GM19397 (cell line): ENCODE measurements around the gene DUOX2.
"Not testable (repeated sequence)": the region's sequence is repeated elsewhere in the genome, so short reads cannot be mapped to it uniquely, and the experiment has no call there.

Source experiments
- ATAC-seq: cut with Tn5 transposase; IDR thresholded peaks from one replicate; pipeline ENCODE4 v1.9.1; 2021; ENCODE audit warnings: mild to moderate bottlenecking, moderate library complexity; ENCODE audit not compliant: unreplicated experiment

DUOX2 gene

DNA sequence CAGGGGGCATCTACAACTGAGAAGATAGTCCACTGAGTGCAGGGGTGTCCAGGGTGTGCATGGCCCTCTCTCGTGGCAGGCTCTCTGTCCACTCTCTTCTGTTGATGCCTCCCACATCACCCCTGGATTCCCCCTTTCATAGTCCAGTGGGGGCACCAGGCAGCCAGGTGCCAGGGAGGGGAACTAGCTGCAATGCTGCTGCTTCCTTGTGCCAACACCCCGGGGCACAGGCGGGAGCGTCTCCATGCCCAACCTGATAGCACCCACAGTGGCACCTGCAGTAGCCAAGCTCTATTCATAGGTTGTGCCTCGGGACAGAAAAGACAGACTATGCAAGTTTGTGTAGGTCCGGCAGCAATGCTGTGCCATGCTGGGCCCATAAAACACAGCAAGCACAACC lies 11.7 kb downstream of the DUOX2 start:
- no peak for ATAC-seq

DNA sequence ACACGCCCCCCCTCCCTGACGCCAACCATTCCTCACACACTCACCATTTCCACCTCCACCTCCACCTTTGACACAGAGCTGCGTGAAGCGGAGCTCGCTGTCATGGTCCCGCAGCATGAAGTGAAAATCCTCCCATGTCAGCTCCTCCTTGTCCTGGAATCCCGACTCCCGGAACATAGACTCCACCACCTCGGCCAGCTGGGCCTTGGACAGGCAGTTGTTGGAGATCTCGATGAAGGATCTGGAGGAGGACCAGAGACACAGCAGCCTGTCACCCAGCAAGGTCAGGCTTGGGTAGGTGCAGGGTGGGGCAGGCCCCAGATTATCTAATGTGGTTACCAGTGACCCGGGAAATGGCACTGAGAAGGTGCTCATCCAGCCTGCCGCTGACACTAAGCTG lies 12.2 kb downstream of the DUOX2 start:
- ATAC-seq: no peak

DNA sequence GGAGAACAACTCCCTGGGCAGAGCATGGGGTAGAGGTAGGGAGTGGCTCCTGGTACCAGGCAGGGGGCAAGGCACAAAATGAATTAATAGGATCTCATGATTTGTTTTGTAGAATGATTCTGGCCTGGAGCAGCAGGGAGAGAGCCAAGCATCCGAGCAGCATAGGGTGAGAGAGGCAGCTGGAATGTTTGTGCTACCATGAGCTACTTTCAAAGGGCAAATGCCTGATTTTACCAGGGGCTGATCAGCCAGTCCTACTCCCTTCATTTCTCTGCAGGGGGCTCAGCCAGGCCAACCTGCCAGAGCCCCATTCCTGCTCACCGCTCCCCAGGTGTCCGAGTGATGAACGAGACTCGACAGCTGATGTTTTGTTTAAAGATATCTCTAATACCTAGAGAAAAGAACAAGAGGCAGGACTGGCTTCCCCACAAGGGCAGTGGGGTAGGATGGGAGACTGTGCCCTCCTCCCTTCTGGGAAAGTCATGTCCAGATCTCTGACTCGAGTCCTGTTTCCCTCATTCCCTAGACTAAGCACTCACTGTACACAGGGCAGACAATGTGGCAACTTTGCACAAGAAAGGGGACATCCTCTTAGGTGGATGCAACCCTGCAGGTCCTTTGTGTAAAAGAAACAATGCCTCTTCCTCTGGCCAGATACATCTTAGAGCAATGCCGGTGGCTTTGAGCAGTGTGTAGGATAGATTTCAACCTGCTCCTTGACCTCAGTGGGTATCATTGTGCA lies 12.9 kb downstream of the DUOX2 start:
- no peak for ATAC-seq

DNA sequence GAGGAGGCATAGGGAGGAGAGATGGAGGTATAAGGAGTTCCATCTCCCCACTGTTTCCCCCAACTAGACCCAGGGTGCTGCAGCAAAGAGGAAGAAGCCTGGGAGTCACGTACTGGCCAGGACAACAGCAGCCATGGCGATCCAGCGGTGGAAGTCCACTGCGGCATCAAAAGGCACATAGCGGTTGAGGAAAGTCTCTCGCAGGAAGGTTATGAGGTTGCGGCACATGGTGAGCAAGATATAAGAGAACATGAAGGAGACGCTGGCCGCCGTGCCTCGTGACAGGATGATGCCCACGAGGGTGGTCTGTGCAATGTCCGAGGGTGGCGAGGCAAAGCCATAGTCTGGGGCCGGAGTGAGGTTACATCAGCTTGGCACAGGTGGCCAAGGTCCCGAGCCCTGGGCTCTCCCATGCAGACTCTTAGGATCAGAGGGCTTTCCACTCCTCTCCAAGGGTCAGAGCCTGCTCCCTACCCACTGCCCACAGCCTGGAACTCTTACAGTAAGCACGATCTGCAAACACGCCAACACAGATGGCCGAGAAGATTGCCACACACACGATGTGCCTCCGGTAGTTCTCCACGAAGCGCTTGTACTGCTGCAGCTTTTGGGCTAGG lies 14.3 kb downstream of the DUOX2 start:
- ATAC-seq: no peak

DNA sequence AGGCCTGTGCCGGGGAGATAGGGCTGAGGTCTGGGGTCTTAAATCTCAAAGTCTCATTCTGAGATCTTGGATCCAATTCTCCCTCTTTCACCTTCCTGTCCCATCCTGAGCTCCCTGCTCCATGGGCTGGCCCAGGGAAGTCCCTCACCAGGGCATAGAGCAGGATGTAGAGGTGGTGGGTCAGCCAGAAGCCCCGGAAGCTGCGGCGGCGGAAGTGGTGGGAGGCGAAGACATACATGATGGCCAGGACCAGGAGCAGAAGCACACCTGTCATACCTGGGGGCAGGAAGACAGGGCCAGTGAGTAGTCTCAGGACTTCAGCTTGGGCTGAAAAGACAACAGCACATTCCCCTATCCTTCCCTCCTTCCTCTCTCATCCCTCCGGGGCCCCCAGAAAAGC lies 16.5 kb downstream of the DUOX2 start:
- no peak for ATAC-seq

DNA sequence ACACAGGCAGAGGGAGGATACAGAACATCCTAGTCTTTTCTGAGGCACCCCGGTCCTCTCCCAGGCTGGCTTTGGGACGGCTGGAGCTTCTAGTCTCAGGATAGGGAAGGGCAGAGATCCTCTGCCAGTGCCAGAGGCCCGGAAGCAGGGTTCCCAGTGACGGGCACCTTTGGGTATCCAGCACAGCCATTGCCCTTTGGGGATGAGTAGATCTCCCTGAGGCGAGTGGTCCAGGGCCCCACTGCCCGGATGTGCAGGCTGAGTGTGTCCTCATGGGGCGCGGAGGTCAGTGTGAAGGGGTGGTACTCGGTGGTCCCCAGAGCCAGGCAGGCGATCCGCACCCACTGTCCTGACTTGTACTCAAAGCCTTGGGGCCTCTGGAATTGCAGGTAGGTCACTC lies 18.3 kb downstream of the DUOX2 start:
- no peak for ATAC-seq

DNA sequence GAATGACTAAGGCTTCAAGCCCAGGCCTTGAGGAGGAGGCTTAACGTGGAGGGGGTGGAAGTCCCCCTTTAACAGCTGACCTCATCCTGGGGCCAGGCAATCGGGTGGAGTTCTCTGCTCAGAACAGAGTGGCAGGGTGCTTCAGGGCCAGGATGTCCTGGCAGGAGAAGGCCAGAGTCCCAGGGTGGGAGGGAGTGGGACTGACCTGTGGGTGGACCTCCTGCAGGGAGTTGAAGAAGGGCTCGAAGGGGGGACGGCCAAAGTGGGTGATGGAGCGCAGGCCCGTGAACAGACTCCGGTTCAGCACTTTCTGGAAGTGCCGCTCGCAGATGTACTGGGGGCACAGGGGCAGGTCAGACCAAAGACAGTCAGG lies 19.6 kb downstream of the DUOX2 start:
- no peak for ATAC-seq

DNA sequence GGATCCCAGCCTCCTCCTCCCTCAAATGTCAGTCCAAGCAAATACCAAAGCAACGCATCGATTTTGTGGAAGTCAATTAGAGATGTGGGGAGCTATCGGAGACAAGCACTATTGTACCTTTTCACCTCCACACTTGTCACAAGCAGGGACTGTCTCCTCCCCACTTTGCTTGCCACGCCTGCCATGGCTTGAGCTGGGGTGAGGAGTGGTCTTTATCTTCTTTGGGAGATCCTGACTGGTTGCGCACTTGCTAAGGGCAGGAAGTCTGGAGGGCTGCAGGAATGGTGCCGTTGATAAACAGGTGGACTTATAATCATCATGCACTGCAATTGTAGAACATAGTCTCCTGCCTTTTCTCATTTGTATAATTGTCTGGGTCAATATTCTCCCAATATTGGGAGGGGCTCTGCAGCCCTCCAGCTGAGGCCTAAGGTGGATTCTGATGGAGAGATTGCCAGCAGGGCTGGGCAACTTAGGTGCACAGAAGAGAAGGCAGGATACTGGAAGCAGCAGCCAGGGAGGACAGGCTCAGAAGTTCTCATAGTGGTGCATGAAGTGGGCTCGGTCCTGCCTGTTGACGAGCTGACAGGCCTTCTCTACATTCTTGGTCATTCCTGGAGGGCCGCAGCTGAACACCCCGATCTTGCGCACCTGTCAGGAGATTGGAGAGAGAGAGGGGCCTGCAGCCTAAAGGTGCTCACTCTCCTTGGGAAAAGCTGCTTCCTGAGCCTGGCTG lies 20.2 kb downstream of the DUOX2 start:
- ATAC-seq: no peak

DNA sequence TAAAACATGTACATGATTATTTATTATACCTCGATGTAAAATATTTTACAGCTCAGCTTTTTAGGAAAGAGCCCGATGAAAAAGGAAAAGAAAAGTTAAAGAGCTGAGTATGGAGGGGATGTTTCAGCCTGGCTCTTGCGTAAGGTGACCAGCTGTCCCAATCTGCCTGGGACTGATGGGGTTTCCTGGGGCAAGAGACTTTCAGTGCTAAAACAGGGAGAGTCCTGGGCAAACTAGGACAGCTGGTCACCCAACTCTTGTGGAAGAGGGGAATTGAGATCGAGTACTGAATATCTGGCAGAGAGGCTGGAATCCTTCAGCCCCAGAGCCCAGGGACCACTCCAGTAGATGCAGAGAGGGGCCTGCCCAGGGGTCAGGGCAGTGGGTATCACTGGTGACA lies 21.0 kb downstream of the DUOX2 start:
- ATAC-seq: no peak

DNA sequence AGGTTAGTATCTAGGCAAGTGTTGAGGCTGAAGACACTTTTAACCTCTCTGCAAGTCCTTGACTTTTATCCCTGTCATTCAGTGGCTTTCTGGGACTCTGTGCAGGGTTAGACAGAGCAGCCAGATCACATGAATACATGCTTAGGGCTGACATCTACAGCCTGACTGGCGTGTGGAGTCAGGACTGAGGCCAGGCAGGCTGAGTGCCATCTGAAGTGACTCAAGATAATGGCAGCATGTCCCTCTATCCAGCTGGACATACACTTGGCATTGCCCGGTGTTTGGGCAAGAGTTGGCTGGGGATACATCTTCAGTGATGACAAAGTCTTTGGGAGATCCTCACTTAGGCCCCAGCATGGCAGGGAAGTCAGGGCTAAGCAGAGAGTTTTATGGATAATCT lies 22.4 kb downstream of the DUOX2 start:
- no peak for ATAC-seq

DNA sequence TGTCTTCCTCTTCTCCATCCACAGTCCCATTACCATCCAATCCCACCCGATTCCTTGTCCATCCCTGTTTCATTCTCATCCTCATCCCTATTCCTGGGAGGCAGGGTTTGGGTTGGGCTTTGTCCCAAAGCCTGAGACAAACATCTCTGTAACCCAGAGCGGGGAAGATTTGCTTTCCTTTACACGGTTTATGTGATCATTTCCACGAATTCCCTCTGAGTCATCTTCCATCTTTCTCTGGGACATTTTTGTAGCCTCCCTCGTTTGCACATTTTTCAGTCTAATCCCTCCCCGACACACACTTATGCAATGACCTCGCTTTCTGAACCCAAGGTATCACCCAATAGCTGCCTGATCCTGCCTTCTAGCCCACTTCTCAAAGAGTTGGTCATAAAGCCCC lies 22.8 kb downstream of the DUOX2 start:
- ATAC-seq: no peak

DNA sequence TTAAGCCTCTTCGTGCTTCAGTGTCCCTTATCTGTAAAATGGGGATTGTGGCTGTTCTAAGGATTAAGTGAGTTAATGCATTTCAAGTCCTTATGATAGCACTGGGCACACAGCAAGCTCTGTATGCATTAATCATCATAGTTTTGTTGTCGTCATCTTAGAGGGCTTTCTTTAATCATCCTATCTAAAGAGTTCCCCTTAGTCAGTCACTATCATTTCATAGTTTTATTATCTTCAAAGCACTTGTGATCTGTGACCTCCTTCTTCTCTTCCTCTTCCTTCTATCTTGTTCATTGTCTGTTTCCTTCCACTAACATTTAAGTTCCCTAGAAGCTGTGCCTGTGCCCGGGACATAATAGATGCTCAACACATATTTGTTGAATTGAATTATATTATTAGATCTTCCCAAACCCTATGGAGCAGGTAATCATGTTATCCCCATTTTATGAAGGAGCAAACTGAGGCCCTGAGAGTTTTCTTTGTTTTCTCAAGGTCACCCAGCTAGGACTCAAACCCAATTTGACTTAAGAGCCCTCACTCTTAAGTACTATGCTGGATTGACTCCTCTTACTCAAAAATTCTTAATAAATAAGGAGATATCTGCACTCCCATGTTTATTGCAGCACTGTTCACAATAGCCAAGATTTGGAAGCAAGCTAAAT lies 24.1 kb downstream of the DUOX2 start:
- ATAC-seq: no peak

DNA sequence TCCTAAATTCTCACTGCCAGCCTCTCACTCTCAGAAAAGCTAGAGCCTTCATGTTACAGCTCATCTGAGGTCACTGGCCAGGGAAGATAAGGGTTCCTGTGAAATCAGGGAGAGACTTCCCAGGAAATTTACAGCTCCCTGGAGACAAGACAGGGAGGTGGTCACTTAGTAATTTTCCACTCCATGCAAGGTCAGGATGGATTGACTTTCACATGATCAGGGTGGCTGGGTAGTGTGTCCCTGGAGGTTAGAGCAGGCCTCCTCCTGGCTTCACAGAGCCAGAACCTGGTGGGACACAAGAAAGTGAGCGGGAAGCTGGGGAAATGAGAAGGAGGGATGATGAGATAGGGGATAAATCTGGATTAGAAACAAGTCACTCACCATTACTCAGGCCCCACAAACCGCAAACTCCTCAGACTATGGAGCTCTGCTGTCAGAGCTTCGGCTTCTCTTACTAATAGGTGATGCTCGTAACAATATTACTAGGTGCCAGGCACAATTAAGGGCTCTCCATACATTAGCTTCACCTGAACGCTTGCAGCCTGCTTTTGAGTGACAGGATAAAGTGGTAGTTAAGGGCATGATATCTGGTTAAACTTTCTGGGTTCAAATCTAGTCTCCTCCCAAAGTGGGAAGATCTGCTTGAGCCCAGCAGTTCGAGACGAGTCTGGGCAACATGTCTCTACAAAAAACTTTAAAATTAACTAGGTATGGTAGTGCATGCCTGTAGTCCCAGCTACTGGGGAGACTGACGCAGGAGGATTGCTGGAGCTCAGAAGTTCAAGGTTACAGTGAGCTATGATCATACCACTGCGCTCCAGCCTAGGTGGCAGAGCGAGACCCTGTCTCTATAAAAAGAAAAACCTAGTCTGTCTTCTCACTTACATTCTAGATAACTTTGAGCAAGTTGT lies 24.9 kb downstream of the DUOX2 start:
- no peak for ATAC-seq

DNA sequence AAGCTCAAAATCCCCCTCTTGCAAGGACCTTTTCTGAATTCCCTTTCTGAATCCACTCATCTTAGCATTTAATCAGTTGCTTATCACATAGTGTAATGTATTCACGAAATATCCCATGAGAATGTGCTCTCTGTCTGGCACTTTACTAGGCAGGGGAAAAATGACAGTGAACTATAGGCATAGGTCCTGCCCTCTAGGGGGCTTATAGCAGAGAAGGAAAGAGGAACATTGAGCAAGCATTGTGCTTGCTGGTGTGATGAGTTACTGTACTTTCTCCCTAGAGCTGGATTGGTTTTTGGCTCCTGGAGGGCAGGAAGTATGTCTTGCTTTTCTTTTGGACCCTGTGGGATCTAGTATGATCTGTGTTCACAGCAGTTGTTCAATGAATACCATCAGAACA lies 26.5 kb downstream of the DUOX2 start:
- ATAC-seq: no peak

DNA sequence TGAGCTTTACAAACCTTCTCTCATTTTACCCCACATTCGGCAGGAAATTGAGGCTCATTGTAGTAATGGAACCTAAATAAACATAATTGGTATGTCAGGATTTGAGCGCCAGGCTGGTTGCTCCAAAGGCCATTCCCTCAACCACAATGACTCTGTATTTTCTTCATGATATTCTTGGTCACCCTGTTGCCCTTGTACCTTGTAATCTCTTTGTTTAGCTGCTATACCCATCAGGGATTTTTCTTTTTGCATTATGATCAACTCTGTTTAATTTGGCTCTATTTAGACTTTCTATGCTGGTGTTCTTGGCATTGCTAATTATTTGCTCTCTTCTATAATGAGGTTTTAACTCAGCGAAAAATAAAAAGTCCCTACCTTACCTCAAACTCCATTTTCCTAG lies 29.8 kb downstream of the DUOX2 start:
- no peak for ATAC-seq

DNA sequence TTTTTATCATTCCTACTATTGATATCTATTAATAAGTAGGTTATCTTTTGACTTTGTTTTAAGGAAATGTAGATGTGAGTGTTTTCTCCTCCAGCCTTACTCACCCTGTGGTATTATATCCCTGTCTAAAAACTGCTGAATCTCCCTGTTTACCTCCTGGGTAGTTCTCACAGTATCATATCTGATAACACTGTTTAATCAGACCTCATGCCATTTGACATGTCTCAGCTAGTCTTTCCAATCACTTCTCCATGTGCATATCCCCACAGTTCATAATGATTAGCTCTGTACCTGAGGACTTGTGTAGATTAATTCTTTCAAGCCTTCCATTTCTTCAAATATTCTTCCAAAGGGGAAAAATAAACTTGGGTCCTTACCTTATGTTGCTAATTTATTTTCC lies 30.7 kb downstream of the DUOX2 start:
- no peak for ATAC-seq

DNA sequence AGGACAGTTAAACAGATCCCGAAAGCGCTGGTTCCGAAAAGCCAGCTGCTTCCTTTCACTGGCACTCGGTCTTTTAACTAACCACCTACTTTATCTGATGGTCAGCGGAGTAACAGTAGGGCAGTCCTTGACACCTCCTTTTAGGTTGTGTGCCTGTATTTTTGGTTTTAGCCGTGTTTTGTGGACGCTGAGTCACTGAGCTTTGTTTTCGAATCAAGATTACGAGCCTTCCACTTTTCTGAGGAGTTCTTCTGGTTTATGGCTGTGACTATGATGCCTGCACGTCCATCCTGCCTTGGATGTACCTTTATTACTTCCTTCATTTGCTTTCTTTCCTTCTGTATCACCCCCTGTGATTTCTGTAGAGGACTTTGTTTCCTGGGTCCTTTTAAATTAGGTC lies 31.6 kb downstream of the DUOX2 start:
- not testable (repeated sequence) for ATAC-seq

DNA sequence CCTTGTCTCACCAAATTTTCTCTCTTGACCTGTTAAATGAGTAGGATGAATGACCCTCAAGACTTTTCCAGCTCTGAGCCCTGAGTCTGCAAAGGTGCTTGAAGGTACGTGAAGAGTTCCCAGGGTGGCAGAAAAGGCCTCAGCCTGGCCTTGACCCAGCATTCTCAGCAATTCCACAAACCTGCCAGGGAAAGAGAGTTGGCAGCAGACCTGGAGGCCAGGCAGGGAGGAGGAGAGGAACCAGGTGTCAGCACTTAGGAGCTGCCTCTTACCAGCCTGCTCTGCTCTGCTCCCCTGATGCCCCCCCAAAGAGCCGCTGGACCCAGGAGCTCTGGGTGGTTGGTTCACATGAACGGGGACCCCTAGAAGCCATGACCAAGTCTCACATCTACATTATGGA lies 33.4 kb downstream of the DUOX2 start:
- ATAC-seq: not testable (repeated sequence)

DNA sequence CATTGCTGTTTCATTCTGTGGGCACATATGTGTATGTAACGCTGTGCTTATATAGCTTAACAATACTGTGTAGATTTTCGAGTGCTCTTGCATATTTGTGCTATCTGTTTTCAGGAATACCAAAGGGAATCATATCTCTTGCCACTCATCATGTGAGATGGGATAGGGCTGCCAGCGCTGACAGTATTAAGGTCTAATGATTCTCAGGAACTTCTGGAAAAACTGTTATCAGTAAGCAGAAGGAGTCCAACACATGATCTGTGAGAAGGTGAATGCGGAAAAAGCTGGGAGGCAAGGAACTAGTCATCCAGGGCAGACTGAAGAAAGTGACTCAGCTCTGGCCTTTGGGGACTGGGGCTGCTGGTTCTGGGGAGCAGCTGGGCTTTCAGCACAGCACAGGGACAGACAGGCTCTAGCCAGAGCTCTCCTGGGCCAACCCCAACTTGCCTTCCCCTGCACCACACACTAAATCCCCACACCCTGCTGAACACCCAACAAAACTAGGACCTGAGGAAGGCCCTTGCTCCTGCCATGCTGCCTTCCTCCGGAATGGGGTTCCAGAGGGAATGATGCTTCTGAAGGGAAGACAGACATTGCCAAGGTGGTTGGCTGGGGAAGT lies 34.2 kb downstream of the DUOX2 start:
- not testable (repeated sequence) for ATAC-seq

DNA sequence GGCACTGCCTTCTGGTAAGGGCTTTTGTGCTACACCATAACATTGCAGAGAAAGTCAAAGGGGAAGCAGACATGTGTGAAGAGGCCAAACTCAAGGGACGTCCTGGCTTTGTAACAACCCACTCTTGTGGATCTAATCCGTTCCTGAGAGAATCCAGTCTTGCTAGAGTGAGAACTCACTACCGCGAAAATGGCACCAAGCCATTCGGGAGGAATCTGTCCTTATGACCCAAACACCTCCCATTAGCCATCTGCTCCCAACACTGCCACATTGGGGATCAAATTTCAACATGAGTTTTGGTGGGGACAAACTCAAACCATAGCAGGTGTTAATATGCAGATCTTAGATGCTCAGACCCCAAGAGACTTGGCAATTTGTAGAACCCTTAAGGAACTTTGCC lies 34.8 kb downstream of the DUOX2 start:
- not testable (repeated sequence) for ATAC-seq
